H1 (cell line): ENCODE data around the gene FHIT. TPM values are rescaled to one million over a fixed set of nuclear protein-coding genes. Genes with fewer than 3 reads are reported as not detected.

Experiments used
- ASH2L ChIP-seq: fragments of 200-600, 300-600 bp; sonication (generic); IDR thresholded peaks from one replicate; pipeline ENCODE4 v1.7.1; 2017; ENCODE audit warnings: low read length
- CBX5 ChIP-seq: fragments of 300-800, 300-1000 bp; sonication (generic); IDR thresholded peaks from 2 replicates; pipeline ENCODE4 v1.7.1; 2016; ENCODE audit warnings: antibody characterized with exemption, low read length, low read depth
- JUN ChIP-seq: IDR thresholded peaks from 2 replicates; pipeline ENCODE4 v1.6.1; 2011; ENCODE audit warnings: low read depth, mild to moderate bottlenecking, improper control_type of control experiment, low read length
- KDM1A ChIP-seq: fragments of 200-600, 300-600 bp; sonication (generic); IDR thresholded peaks from 2 replicates; pipeline ENCODE4 v1.7.1; 2016; ENCODE audit warnings: mild to moderate bottlenecking, low read length, borderline replicate concordance
- KDM4A ChIP-seq: IDR thresholded peaks from one replicate; pipeline ENCODE4 v1.7.1; 2012; ENCODE audit warnings: low read depth, mild to moderate bottlenecking, moderate library complexity, low read length, inconsistent platforms; ENCODE audit not compliant: severe bottlenecking
- RXRA ChIP-seq: IDR thresholded peaks from 2 replicates; pipeline ENCODE4 v1.6.1; 2011; ENCODE audit warnings: low read depth, mild to moderate bottlenecking, low read length, moderate library complexity; ENCODE audit not compliant: insufficient read depth
- SRF ChIP-seq: IDR thresholded peaks from 2 replicates; pipeline ENCODE4 v1.6.1; 2011; ENCODE audit warnings: mild to moderate bottlenecking, low read depth, low read length, moderate library complexity
- ZNF274 ChIP-seq: IDR thresholded peaks from 2 replicates; pipeline ENCODE4 v1.7.0; 2012; ENCODE audit warnings: low read length, borderline replicate concordance; ENCODE audit errors: extremely low read depth
- polyA plus RNA-seq, 7 experiments: library from polyadenylated mRNA; depleted of rRNA in 3 of 7; stranded (reverse) in 5 of 7; unstranded in 2 of 7; fragments of >200 nt in 5 of 7; fragments of 200-250 nt in 2 of 7; gene quantifications; 1 replicate in 5 of 7; 2 replicates in 1 of 7; 4 replicates in 1 of 7; pipeline versions ENCODE4 v1.2.1 to v1.2.3, GENCODE V29; 2011 to 2013; ENCODE audit warnings: missing spikeins in 2 of 7, mixed read lengths in 2 of 7
- total RNA-seq: library from RNA; stranded (reverse); fragmentation: NEBNext Ultra II Directional; extraction: Animal tissue kit (Norgen Biotek cat#: 25700); gene quantifications from 2 replicates; pipeline ENCODE4 v1.2.1, GENCODE V29; 2021
- TF ChIP-seq, protein P1 (sequence below): fragments of 300-600 bp; sonication (generic); IDR thresholded peaks from 2 replicates; pipeline ENCODE4 v1.7.1; 2012; ENCODE audit warnings: low read length, moderate library complexity, mild to moderate bottlenecking, inconsistent platforms; ENCODE audit not compliant: insufficient replicate concordance
- TF ChIP-seq, protein P2 (sequence below): IDR thresholded peaks from 2 replicates; pipeline ENCODE4 v1.6.1; 2012; ENCODE audit warnings: inconsistent platforms
- TF ChIP-seq, protein P3 (sequence below): IDR thresholded peaks from 2 replicates; pipeline ENCODE4 v1.6.1; 2011; ENCODE audit warnings: low read depth, mild to moderate bottlenecking, low read length; ENCODE audit not compliant: insufficient read depth

The FHIT gene
- total and polyA plus RNA-seq, 2 of the 8 experiments (the other 6 are each of a cell fraction or from before 2014, with no cell fraction given): 1.2 to 3.2 TPM

DNA sequence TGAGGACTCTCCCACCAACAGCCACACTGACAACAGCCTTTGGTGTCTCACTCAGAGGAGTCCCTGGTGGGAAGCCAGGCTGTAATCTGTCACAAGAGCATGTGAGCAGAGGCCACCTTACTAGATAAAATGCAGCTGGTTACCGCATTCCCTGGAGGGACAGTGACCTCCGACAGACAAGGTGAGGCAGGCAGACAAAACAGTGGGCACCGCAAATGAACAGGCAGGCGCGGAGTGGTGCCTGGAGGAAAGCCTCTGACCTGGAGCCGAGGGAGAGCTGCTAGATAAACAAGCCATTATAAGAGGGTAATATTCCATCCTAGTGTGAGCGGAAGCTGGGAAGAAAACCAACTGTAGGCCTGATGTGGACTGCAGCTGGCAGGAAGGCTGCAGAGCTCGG lies 736.4 kb downstream of the FHIT start (continued):
- TF ChIP-seq, protein P1, sequence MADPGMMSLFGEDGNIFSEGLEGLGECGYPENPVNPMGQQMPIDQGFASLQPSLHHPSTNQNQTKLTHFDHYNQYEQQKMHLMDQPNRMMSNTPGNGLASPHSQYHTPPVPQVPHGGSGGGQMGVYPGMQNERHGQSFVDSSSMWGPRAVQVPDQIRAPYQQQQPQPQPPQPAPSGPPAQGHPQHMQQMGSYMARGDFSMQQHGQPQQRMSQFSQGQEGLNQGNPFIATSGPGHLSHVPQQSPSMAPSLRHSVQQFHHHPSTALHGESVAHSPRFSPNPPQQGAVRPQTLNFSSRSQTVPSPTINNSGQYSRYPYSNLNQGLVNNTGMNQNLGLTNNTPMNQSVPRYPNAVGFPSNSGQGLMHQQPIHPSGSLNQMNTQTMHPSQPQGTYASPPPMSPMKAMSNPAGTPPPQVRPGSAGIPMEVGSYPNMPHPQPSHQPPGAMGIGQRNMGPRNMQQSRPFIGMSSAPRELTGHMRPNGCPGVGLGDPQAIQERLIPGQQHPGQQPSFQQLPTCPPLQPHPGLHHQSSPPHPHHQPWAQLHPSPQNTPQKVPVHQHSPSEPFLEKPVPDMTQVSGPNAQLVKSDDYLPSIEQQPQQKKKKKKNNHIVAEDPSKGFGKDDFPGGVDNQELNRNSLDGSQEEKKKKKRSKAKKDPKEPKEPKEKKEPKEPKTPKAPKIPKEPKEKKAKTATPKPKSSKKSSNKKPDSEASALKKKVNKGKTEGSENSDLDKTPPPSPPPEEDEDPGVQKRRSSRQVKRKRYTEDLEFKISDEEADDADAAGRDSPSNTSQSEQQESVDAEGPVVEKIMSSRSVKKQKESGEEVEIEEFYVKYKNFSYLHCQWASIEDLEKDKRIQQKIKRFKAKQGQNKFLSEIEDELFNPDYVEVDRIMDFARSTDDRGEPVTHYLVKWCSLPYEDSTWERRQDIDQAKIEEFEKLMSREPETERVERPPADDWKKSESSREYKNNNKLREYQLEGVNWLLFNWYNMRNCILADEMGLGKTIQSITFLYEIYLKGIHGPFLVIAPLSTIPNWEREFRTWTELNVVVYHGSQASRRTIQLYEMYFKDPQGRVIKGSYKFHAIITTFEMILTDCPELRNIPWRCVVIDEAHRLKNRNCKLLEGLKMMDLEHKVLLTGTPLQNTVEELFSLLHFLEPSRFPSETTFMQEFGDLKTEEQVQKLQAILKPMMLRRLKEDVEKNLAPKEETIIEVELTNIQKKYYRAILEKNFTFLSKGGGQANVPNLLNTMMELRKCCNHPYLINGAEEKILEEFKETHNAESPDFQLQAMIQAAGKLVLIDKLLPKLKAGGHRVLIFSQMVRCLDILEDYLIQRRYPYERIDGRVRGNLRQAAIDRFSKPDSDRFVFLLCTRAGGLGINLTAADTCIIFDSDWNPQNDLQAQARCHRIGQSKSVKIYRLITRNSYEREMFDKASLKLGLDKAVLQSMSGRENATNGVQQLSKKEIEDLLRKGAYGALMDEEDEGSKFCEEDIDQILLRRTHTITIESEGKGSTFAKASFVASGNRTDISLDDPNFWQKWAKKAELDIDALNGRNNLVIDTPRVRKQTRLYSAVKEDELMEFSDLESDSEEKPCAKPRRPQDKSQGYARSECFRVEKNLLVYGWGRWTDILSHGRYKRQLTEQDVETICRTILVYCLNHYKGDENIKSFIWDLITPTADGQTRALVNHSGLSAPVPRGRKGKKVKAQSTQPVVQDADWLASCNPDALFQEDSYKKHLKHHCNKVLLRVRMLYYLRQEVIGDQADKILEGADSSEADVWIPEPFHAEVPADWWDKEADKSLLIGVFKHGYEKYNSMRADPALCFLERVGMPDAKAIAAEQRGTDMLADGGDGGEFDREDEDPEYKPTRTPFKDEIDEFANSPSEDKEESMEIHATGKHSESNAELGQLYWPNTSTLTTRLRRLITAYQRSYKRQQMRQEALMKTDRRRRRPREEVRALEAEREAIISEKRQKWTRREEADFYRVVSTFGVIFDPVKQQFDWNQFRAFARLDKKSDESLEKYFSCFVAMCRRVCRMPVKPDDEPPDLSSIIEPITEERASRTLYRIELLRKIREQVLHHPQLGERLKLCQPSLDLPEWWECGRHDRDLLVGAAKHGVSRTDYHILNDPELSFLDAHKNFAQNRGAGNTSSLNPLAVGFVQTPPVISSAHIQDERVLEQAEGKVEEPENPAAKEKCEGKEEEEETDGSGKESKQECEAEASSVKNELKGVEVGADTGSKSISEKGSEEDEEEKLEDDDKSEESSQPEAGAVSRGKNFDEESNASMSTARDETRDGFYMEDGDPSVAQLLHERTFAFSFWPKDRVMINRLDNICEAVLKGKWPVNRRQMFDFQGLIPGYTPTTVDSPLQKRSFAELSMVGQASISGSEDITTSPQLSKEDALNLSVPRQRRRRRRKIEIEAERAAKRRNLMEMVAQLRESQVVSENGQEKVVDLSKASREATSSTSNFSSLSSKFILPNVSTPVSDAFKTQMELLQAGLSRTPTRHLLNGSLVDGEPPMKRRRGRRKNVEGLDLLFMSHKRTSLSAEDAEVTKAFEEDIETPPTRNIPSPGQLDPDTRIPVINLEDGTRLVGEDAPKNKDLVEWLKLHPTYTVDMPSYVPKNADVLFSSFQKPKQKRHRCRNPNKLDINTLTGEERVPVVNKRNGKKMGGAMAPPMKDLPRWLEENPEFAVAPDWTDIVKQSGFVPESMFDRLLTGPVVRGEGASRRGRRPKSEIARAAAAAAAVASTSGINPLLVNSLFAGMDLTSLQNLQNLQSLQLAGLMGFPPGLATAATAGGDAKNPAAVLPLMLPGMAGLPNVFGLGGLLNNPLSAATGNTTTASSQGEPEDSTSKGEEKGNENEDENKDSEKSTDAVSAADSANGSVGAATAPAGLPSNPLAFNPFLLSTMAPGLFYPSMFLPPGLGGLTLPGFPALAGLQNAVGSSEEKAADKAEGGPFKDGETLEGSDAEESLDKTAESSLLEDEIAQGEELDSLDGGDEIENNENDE: no peak
- no peak for TF ChIP-seq SRF
- no peak for TF ChIP-seq CBX5
- TF ChIP-seq KDM4A: no peak
- TF ChIP-seq ZNF274: no peak
- TF ChIP-seq JUN: no peak
- TF ChIP-seq, protein P2, sequence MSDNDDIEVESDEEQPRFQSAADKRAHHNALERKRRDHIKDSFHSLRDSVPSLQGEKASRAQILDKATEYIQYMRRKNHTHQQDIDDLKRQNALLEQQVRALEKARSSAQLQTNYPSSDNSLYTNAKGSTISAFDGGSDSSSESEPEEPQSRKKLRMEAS: no peak
- no peak for TF ChIP-seq RXRA
- no peak for TF ChIP-seq ASH2L
- no peak for TF ChIP-seq KDM1A
- TF ChIP-seq, protein P3, sequence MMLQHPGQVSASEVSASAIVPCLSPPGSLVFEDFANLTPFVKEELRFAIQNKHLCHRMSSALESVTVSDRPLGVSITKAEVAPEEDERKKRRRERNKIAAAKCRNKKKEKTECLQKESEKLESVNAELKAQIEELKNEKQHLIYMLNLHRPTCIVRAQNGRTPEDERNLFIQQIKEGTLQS: no peak
